Retinal pigment epithelial cell (primary cell): Measurements from ENCODE around the gene SENP1.

Source experiments
- DNase-seq: peaks from one replicate; pipeline ENCODE4 v3.0.0-alpha.2; 2010; ENCODE audit warnings: low read depth
- H3K4me3 ChIP-seq: 2 replicates; pipeline ENCODE4 v1.5.1; 2011; ENCODE audit warnings: mild to moderate bottlenecking, low read length, control low read depth, moderate library complexity
- CTCF ChIP-seq: conservative IDR thresholded peaks from 2 replicates; pipeline ENCODE4 v1.5.1; 2011; ENCODE audit warnings: low read depth, low read length, control low read depth, inconsistent platforms

Gene SENP1

GRCh38 chr12:48030173-48030650 is 75.7 kb downstream of the SENP1 start:
- no peak for TF ChIP-seq CTCF
- DNase-seq: no peak
- H3K4me3 ChIP-seq: no peak overlapping the region

GRCh38 chr12:48029491-48030172 is 76.2 kb downstream of the SENP1 start:
- no peak overlapping the region for H3K4me3 ChIP-seq
- TF ChIP-seq CTCF: no peak
- DNase-seq: no peak

GRCh38 chr12:48028541-48029431 is 77.1 kb downstream of the SENP1 start:
- DNase-seq: no peak
- TF ChIP-seq CTCF: no peak
- H3K4me3 ChIP-seq: no peak overlapping the region

- no peak for TF ChIP-seq CTCF
- no peak overlapping the region for H3K4me3 ChIP-seq
- no peak for DNase-seq
These were observed 78.5 kb downstream of the SENP1 start for GRCh38 chr12:48027183-48028002.

DNA sequence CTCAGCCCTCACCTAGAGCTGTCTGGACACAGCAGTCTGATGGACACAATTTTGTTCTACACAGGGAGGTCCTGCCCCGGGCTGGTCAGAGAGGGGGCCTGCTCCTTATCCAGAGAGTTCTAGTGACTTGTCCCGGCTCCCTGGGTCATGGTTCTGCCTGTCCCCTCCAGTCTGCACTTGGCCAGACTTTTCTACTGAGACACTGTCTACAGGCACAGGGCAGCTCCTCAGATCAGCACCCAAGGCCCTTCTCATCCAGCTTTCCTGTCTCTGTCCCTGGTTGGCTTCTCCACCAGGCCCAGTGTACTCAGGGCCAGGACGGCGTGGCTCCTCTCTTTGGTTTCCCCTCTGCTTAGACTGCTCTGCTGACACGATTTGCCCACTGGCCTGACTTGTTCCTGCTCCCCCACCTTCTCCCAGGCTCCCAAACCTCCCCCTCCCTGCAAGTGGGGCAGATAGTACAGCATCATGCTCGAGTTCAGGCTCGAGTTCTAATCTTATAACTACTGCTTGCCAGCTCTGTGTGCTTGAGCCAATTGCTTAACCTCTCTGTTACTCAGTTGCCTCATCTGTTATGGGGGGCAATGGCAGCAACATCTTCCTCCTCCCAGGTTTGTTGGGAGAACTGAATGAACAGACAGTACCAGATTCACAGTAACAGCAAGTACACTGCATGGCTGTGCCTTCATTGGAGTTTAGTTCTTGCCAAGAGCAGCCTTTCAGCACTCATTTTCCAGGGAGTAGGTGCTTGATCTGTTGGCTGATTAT is 79.6 kb downstream of the SENP1 start:
- no peak for DNase-seq
- H3K4me3 ChIP-seq: no peak overlapping the region
- TF ChIP-seq CTCF: no peak

- no peak for TF ChIP-seq CTCF
These were observed 80.6 kb downstream of the SENP1 start for GRCh38 chr12:48025281-48025680.

More at GRCh38 chr12:48025281-48025680, 80.6 kb downstream of the SENP1 start:
- H3K4me3 ChIP-seq: no peak overlapping the region
- no peak for DNase-seq
